Calu3 (cell line): Measurements from ENCODE around the gene CEP41. TPM values are rescaled to one million over a fixed set of nuclear protein-coding genes. Genes with fewer than 3 reads are reported as not detected.
"Not testable (repeated sequence)": the region's sequence is repeated elsewhere in the genome, so short reads cannot be mapped to it uniquely, and the experiment has no call there.

Experiments used
- BruUV-seq: library from RNA; stranded (reverse); fragments of 400-500 nt; replicated peaks from 2 replicates; lab custom pipeline; 2021; lab: Mats Ljungman, UMichigan
- CTCF ChIA-PET: fragments of 300-600 bp; sonication (Branson Sonifier 250); formaldehyde crosslinking; loops from one replicate; lab custom pipeline; 2022; ENCODE audit warnings: antibody characterized with exemption; lab: Charles Lee
- DNase-seq: peaks from one replicate; pipeline ENCODE4 v3.0.0; 2022
- H3K27ac Mint-ChIP-seq: one replicate; pipeline ENCODE4 v1.8.0; 2022; ENCODE audit warnings: mixed read lengths; ENCODE audit not compliant: unreplicated experiment
- H3K27me3 Mint-ChIP-seq: one replicate; pipeline ENCODE4 v1.8.0; 2022; ENCODE audit warnings: mixed read lengths; ENCODE audit not compliant: unreplicated experiment
- H3K36me3 Mint-ChIP-seq: one replicate; pipeline ENCODE4 v1.8.0; 2022; ENCODE audit warnings: mild to moderate bottlenecking, moderate library complexity, mixed read lengths; ENCODE audit not compliant: insufficient read depth, unreplicated experiment
- H3K4me1 Mint-ChIP-seq: one replicate; pipeline ENCODE4 v1.8.0; 2022; ENCODE audit warnings: mild to moderate bottlenecking, low read depth, mixed read lengths; ENCODE audit not compliant: unreplicated experiment
- H3K4me3 Mint-ChIP-seq: one replicate; pipeline ENCODE4 v1.8.0; 2022; ENCODE audit warnings: mild to moderate bottlenecking, low read depth, moderate library complexity, mixed read lengths; ENCODE audit not compliant: unreplicated experiment
- H3K9me3 Mint-ChIP-seq: one replicate; pipeline ENCODE4 v1.8.0; 2022; ENCODE audit warnings: low read depth, mixed read lengths; ENCODE audit not compliant: unreplicated experiment
- intact Hi-C: fragments of 100-400 bp; cut with micrococcal nuclease; formaldehyde crosslinking; loops from one replicate; pipeline ENCODE4 v1.10.0; 2022; ENCODE audit not compliant: unreplicated experiment
- total RNA-seq: library from RNA; stranded (reverse); gene quantifications from 2 replicates; pipeline ENCODE4 v1.2.3, GENCODE V29; 2022
- TF ChIP-seq, protein P1 (sequence below): fragments of 200-600 bp; IDR thresholded peaks from one replicate; pipeline ENCODE4 v1.8.0; 2022; ENCODE audit warnings: antibody characterized with exemption; ENCODE audit not compliant: unreplicated experiment

Gene CEP41
- total RNA-seq, 1 experiment from 2014 or later = 21.6 TPM

DNA sequence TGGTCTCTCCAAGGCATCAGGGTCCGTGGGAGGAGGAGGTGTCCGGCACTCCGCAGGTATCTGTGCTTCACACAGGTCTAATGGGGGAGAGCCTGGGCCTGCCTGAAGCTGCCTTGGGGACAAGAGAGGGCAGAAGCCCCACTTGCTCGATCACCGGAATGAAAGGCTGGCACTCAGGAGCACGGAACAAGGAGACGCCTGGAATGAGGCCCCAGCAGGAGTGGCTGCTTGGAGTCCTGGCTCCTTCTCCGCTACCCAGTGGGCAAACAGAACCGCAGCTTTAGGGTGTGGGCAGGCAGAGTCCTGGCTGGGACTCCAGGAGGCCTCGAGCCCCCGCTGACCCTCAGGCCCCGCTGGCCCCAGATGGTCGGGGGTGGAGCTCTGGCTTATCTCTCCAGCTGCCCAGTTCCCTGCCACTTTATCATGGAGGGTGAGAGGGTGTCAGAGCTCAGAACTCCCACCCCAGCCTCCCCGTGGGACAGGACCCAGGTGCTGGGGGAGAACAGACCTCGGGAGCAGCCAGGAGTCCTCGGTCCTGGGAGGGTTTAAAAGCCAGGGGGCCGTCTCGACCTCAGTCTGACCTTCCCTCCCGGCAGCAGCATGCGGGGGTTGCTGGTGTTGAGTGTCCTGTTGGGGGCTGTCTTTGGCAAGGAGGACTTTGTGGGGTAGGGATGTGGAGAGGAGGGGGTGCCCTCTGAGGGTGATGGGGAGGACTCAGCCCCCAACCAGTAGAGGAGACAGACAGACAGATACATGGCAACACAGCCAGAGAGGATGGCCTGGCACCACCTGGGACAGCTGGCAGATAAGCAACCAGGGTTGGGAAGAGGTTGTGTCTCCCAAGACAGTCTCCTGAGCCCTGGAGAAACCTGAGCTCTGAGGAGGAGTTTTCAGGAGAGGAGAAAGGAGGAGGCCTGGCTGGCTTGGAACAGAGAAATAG is 60.6 kb downstream of the CEP41 start, which contains the start of gene CPA1:
Gene CPA1 (plus strand): TSS at position 574 of the 940 bp plus-strand sequence. CDS start 27 bp downstream, at position 601.
- intact Hi-C loops = no loop called here
- Mint-ChIP-seq H3K27ac (no peak within 1 kb of the TSS), H3K36me3 (no peaks in the 10 kb centered on the region), H3K27me3 (peaks cover 14% of the 10 kb centered on the region), H3K4me1 (no peaks in the 10 kb centered on the region), H3K9me3 (peaks cover 3% of the 10 kb centered on the region), H3K4me3 (no peak within 1 kb of the TSS)
- no TSS peak for BruUV-seq
- TF ChIP-seq, protein P1, sequence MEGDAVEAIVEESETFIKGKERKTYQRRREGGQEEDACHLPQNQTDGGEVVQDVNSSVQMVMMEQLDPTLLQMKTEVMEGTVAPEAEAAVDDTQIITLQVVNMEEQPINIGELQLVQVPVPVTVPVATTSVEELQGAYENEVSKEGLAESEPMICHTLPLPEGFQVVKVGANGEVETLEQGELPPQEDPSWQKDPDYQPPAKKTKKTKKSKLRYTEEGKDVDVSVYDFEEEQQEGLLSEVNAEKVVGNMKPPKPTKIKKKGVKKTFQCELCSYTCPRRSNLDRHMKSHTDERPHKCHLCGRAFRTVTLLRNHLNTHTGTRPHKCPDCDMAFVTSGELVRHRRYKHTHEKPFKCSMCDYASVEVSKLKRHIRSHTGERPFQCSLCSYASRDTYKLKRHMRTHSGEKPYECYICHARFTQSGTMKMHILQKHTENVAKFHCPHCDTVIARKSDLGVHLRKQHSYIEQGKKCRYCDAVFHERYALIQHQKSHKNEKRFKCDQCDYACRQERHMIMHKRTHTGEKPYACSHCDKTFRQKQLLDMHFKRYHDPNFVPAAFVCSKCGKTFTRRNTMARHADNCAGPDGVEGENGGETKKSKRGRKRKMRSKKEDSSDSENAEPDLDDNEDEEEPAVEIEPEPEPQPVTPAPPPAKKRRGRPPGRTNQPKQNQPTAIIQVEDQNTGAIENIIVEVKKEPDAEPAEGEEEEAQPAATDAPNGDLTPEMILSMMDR = no peak
- CTCF ChIA-PET = interaction anchor here (0.5 kb wide), 1 partner anchor 349 kb away, joined by 8 read pairs; no protein-coding TSS in a partner anchor
- no peak for DNase-seq

DNA sequence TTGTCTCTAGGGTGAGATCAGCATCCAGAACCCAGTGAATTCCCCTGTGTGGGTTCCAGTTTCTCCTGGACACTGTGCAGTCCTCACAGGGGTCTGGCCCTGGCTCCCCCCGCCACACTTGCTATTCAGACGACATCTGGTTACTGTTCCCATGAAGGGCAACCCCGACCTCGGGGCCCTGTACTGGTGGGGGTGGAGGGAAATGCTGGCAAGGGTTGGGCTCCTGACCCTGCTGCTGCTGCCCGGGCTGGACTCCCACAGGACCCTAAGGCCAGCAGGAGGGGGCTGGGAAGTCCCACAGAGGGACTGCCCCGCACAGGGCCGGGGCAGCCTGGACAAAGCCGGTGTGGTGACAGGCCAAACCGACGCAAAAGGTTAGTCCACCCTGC is 61.3 kb downstream of the CEP41 start:
- intact Hi-C loops = no loop called here
- TF ChIP-seq, protein P1 = no peak
- no TSS peak for BruUV-seq
- Mint-ChIP-seq H3K9me3 (peaks cover 3% of the 10 kb centered on the region), H3K36me3 (no peaks in the 10 kb centered on the region), H3K27me3 (peaks cover 14% of the 10 kb centered on the region), H3K4me1 (no peaks in the 10 kb centered on the region), H3K27ac (no peak overlapping the region), H3K4me3 (no peak overlapping the region)
- DNase-seq = no peak
- CTCF ChIA-PET = no interaction called here

DNA sequence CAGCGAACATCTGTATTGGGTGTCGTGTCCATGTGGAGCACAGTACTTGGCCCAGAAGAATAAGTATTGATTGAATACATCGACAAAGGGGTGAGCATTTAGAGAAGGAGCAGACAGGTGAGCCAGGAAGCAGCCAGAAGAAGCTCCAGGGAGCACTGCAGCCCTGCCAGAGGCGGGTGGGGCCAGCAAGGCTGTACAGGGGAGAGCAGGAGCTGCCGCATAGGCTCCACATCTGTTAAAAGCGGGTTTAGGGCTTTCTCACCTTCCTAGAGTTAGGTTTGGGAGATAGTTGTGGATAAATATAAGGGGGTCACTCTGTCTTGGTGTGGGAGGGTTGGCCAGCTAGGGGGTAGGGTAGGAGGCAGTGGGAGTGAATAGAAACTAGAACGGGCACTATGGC is 61.8 kb downstream of the CEP41 start:
- H3K27ac Mint-ChIP-seq = no peak overlapping the region
- H3K36me3 Mint-ChIP-seq = no peaks in the 10 kb centered on the region
- H3K9me3 Mint-ChIP-seq = peaks cover 3% of the 10 kb centered on the region
- intact Hi-C loops = no loop called here
- no peak for DNase-seq
- CTCF ChIA-PET = no interaction called here
- peaks cover 14% of the 10 kb centered on the region for H3K27me3 Mint-ChIP-seq
- no peak overlapping the region for H3K4me3 Mint-ChIP-seq
- BruUV-seq = no TSS peak
- TF ChIP-seq, protein P1 = no peak
- H3K4me1 Mint-ChIP-seq = no peaks in the 10 kb centered on the region

DNA sequence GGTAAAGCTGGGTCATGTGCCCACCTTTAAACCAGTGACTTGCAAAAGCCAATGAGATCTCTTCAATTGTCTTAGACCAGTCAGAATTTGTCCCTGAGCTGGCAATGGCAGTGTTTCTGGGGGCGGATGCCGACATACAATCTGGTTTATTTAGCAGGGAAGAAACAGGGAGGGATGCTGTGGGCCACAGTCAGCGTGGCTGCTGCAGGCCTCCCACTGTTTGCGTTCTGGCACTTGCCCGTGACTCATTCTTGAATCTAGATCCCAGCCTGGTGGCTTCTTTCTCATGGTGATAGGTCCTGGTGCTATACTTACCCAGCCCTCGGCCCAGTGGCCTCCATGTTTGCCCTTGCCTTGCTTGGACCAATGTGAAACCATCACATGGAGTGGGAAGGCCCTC is 63.6 kb downstream of the CEP41 start:
- Mint-ChIP-seq H3K9me3 (peaks cover 3% of the 10 kb centered on the region), H3K4me1 (no peaks in the 10 kb centered on the region), H3K4me3 (no peak overlapping the region), H3K27ac (no peak overlapping the region), H3K36me3 (no peaks in the 10 kb centered on the region), H3K27me3 (peaks cover 14% of the 10 kb centered on the region)
- CTCF ChIA-PET = interaction anchor here (0.6 kb wide), 1 partner anchor 15 kb away, joined by 6 read pairs; no protein-coding TSS in a partner anchor
- no TSS peak for BruUV-seq
- intact Hi-C loops = no loop called here
- TF ChIP-seq, protein P1 = no peak
- no peak for DNase-seq

DNA sequence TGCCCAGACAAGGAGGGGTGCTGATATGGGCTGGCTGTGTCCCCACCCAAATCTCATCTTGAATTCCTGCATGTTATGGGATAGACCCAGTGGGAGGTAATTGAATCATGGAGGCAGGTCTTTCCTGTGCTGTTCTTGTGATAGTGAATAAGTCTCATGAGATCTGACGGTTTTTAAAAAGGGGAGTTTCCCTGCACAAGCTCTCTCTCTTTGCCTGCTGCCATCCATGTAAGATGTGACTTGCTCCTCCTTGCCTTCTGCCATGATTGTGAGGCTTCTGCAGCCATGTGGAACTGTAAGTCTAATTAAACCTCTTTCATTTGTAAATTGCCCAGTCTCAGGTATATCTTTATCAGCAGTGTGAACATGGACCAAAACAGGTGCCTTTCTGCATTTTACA is 64.4 kb downstream of the CEP41 start:
- intact Hi-C loops, H3K27ac Mint-ChIP-seq: not testable (repeated sequence)

More for the DNA sequence above, 64.4 kb downstream of the CEP41 start:
- CTCF ChIA-PET, H3K4me1 Mint-ChIP-seq, H3K36me3 Mint-ChIP-seq, DNase-seq, H3K9me3 Mint-ChIP-seq, H3K4me3 Mint-ChIP-seq, BruUV-seq: not testable (repeated sequence)
- peaks cover 14% of the 10 kb centered on the region for H3K27me3 Mint-ChIP-seq
